Activated CD8-positive, alpha-beta memory T cell treated with anti-CD3 and anti-CD28 coated beads, Interleukin-2, amount 50 U/mL, for 48 hours (primary cell): Measurements from ENCODE around the gene TNP2.
"Not testable (repeated sequence)": the region's sequence is repeated elsewhere in the genome, so short reads cannot be mapped to it uniquely, and the experiment has no call there.

Experiments used
- DNase-seq: peaks from one replicate; pipeline ENCODE4 v3.0.0-alpha.2; 2020

Gene TNP2

DNA sequence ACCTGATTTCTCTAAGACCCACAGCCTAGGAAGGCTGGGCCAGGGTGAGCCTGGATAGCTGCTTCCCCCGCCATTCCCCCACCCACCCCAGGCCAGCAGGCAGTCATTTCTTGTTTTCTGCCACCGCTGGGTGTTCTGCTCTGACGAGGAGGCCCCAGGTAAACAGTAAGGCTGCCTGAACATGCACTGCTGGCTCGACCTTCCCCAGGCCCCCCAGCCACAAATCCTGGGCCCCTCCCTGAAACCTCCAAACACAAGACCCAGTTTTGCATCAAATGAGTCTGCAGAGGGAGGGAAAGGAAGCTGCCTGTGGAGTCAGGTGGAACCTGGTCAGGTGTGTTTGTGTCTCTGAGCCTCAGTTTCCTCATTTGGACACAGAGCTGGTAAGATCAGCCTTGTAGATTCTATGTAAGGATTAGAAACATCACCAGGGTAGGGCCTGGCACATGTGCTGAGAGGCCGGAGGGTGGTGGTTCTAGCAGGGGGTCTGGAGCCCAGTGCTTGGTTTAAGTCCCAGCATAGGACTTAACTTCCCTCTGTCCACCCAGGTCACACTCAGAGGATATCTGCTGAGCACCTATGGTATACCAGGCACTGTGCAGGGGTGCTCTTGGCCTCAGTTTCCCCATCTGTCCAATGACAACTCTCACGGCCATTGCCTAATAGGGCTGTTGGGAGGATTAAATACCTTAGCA is 30.9 kb upstream of the TNP2 start:
- no peak for DNase-seq

DNA sequence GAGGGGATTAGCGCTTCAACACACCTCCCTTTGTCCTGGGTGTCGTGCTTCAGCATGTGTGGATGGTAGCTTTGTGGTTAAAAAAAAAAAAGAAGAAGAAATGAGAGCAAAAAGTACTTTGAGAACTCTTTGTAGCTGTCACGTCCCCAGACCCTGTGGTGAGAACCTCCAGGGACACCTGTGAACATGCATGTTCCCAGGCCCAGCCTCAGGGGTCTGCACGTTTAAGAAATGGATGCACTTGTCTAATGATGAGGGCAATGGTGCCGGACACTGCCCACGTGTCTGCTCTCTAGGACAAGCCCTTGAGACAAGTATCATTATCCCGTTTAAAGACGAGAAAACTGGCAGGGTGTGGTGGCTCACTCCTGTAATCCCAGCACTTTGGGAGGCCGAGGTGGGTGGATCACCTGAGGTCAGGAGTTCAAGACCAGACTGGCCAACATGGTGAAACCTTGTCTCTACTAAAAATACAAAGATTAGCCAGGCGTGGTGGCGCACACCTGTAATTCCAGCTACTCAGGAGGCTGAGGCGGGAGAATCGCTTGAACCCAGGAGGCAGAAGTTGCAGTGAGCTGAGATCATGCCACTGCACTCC is 29.9 kb upstream of the TNP2 start:
- DNase-seq, result not testable (repeated sequence)

DNA sequence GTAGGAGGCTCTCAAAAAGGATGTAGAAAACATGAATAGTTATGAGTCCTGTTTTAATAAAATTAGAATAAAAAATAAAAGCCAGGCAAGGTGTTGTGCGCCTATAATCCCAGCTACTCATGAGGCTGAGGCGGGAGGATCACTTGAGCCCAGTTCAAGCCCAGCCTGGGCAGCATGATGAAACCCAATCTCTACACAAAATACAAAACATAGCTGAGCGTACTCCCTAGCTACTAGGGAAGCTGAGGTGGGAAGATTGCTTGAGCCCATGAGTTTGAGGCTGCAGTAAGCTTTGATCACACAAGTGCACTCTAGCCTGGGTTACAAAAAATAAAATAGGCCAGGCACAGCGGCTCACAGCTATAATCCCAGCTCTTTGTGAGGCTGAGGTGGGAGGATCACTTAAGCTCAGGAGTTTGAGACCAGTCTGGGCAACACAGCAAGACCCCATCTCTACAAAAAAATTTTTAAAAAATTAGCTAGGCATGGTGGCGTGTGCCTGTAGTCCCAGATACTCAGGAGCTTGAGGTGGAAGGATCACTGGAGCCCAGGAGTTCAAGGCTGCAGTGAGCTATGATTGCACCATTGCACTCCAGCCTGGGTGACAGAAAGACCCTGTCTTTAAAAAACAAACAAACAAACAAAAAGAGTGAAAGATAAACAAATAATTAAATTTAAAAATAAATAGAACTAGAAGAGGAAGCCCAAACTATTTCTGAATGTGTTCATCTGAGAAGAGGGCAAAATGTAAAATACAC is 29.2 kb upstream of the TNP2 start:
- no peak for DNase-seq

DNA sequence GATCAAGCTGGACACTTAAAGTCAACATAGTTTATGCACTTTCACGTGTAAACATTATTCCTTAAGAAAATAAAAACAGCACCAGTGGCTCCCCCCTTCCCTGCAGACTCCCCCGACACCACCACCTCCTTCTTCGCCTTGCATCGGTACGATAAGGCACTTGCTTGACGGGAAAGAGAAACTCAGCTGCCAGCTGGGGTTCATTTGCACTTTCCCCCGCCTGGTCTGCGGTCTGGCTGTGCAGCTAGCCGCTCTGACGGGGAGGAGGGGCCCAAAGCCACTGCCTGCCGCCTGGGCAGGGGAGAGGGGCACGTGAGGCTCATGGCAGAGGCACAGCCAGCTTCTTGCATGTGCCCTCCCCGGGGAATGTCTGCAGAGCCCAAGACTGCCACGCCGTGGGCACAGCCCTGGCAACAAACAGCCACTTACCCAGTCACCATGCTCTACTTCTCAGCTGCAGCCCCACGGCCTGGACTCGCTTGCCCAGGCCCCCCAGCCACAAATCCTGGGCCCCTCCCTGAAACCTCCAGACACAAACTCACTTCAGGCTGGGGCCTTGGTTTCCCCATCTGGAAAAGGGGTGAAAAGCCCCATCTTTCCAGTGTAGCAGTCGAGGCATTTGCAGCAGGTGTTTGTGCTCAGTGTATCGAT is 28.5 kb upstream of the TNP2 start:
- DNase-seq, result peak; percentile 81

DNA sequence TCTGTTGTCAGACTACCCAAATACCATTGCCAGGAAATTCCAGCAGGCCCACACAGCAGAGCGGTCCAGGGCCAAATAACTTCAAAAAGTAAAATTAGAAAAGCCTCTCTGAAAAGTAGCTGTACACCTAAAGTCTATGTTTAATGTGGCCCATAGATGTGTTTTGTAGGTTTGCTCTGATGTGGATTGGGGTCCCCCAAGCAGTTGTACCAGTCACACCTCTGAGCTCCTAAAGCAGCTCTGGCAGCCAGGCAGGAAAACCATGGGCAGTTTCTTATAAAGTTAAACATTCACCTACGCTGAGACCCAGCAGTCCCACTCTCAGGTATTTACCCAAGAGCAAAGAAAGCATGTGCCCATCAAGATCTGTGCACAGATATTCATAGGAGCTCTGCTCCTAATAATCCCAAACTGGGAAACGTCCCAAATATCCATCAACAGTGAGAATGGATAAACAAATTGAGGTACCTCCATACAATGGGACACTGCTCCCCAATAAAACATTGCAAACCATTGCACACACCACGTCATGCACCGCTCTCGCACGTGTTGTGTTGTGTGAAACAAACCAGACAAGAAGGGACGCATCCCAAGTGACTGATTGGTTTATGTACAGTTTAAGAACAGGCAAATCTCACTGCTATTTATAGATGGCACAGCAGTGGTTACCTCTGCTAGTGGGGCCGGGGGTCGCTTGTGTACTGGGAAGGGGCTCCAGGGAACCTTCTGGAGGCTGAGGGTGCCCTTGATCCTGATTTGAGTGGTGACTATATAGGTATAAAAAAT is 27.8 kb upstream of the TNP2 start:
- DNase-seq, result no peak

DNA sequence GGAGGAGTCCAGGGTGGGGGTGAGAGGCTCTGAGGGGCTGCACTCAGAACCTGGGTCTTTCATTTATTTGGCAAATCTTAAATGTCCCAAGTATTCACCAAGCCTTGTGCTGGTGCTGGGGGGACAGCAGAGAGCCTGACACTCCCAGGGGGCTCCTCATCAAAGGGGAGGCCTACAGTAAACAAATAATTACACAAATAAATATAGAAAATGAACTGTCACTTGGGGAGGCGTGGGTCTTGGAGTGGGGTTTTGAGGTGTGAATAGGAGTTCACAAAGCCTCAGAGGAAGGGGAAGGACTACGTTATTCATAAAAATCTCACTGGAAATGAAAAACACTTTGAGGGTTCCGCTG is 27.2 kb upstream of the TNP2 start:
- no peak for DNase-seq

DNA sequence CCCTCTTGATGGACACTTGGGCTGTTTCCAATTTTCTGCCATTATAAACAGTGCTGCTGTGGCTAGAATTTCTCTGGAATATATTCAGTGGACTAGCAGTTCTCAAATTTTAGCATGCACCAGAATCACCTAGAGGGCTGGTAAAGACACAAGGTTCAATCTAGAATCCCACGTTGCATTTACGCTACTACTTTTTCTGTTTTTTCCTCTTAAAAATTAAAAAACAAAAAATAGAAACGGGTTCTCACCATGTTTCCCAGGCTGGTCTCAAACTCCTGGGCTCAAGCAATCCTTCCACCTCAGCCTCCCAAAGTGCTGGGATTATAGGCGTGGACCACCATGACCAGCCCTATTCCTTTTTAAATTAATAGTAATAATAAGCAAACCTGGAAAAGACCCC is 26.5 kb upstream of the TNP2 start:
- no peak for DNase-seq

DNA sequence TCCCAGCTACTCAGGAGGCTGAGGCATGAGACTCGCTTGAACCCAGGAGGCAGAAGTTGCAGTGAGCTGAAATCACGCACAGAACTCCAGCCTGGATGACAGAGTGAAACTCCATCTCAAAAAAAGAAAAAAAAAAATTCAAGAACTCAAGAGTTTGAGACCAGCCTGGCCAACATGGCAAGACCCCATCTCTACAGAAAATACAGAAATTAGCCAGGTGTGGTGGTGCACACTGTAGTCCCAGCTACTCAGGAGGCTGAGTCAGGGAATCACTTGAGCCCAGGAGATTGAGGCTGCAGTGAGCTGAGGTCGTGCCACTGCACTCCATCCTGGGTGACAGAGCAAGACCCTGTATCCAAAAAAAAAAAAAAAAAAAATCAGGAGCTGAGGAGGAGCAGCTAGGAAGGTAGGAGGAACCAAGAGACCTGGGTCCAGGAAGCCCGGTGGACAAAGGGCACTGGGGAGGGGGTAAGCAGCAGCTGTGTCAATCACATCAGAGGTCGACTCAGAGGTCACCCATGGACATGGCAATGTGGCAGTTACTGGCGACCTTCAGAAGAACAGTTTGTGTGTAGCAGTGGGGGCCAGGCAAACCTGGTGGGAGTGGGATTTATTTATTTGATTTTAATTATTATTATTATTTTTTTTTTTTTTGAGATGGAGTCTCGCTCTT is 23.1 kb upstream of the TNP2 start:
- DNase-seq, result no peak

DNA sequence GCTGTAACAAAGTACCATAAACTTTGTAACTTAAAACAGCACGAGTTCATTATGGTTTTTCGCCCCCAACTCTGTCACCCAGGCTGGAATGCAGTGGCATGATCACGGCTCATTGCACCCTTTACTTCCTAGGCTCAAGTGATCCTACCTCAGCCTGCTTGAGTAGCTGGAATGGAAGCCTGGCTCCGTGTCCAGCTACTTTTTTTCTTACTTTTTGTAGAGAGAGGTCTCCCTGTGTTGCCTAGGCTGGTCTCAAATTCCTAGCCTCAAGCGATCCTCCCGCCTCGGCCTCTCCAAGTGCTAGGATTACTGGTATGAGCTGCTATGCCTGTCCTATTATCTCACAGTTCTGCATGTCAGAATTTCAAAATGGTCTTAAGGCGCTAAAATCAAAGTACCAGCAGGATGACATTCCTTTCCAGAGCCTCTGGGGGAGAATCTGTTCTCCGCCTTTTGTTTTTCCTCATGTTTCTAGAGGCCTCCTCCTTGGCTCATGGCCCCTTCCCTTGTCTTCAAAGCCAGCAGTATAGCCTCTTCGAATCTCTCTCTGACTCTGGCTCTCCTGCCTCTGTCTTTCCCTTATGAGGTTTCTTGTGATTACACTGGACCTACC is 22.1 kb upstream of the TNP2 start:
- DNase-seq, result no peak

DNA sequence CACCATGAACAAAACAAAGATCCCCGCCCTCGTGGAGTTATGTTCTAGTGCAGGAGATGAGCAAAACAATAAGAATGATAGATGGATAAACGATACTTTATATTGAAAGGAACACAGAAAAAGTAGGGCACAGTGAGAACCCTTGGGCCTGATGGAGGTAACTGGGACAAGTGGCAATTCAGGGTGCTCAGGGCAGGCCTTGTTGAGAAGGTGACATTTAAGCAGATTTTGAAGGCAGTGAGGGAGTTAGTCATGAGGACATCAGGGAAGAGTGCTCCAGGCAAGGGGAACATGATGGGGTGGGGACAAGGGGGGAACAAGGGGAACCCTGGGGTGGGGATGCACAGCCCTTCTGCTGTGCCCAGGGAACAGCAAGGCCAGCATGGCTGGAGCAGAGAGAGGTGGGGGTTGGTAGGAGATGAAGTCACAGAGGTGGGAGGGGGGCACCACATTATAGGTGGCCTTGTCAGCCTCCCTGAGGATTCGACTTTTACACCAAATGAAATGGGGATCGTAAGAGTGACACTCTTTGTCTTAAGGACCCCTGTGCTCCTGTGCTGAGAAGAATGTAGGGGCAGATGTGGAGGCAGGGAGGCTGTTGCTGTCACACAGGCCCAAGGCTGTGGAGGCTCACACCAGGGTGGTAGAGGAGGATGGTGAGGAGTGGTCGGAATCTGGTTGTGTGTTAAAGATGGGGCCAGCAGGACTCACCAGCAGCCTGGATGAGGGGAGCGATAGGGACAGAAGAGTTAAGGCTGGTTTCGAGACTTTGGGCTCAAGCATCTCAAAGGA is 21.2 kb upstream of the TNP2 start:
- DNase-seq, result no peak

DNA sequence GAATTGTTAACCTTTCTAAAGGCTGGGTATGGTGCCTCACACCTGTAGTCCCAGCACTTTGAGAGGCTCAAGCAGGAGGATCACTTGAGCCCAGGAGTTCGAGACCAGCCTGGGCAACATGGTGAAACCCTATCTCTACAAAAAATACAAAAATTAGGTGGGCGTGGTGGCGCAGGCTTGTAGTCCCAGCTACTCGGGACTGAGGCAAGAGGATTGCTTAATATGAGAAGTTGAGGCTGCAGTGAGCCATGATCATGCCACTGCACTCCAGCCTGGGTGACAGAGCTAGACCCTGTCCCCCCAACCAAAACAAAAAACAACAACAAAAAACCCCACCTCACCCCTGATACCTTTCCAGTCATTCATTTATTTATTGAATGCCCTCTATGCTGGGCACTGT is 20.6 kb upstream of the TNP2 start:
- not testable (repeated sequence) for DNase-seq

DNA sequence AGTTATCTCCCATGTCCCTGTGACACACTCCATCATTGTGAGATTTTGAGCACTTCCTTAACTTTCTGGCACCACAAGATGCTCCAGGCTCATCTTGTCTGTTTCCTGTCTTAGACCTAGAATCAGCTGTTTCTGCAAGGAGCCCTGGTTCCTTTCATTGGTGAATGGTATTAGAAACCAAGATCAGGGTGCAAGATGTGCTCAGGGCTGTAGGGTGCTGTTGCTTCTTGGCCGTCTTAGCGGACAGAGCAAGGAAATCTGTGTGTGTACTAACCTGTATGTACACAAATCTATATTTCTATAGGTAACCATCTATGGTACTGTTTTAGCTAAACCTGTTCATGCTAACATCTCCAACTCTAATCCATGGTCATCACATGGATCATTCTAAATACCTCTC is 20.1 kb upstream of the TNP2 start:
- no peak for DNase-seq

DNA sequence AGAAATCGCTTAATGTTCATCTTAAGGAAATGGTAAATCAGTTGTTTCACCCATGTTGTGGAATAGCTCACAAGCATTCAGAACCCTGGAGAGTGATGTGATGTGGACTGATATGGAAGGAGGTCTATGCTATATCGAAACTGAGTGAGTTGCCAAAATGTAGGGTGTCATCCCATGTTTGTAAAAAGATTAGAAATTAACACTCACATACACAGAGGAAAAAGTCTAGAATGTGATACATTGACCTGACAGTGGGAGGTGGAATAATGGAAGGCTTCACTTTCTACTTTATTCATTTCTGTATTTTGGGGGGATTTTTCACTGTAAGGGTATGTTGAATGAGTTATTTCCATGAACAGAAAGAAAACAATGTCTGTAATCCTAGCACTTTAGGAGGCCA is 16.7 kb upstream of the TNP2 start:
- no peak for DNase-seq

DNA sequence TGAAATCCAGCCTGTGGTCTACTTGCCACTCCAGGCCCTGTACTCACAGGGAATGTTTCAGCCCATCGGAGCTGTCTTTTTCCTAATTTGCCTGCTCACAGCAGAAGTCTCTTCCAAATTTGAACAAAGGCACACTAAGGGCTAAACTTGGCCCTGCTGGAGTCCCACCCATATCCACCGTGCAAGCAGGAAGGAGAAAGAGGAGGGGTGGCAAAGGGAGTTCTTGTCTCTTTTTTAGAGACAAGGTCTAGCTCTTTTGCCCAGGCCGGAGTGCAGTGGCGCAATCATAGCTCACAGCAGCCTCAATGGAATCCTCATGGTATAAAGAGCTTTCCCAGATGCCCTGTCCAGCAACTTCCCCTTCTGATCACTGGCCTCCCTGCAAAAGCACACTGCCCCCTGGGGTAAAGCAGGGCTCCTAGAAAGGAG is 14.7 kb upstream of the TNP2 start:
- DNase-seq, result no peak

DNA sequence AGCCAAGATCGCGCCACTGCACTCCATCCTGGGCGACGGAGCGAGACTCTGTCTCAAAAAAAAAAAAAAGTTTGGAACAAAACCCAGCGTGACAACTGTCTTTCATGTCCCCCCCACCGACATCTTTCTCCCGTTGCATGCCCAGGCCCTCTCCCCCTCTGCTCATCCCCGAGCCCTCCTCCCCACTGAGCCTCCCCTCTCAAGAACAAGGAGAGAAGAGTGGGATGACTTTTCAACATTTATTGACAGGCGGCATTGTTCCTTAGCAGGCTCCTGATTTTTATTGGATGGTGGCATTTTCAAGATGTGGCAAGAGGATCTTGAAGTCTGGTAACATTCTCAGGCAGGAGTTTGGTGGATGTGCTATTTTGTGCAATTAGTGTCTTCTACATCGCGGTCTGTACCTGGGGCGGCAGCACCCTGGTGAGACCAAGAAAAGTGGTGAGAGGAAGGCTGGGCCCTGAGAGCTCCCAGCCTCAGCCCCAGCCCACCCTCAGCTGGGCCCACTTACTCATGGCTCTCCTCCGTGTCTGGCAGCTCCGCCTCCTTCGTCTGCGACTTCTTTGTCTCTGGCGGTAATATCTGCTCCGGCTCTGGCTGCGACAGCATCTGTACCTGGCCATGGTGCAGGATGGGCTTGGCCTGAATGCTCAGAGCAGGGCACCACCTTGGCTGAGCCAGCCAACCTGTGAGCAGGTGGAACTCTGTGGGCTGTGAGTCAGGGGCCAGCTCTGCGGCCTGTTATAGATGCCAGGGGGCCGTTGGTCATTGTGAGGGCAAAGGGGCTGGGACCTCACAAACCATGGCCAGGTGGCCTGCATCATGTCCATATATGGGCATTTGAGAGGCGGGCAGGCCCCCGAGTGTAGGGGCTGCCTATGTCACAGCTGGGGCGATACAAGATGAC is 11.7 kb upstream of the TNP2 start, which contains the start of gene PRM1:
PRM1 (minus strand) TSS at position 715 of the 907 bp plus-strand sequence; CDS start at position 623, 92 bp downstream.
- DNase-seq, result no peak

DNA sequence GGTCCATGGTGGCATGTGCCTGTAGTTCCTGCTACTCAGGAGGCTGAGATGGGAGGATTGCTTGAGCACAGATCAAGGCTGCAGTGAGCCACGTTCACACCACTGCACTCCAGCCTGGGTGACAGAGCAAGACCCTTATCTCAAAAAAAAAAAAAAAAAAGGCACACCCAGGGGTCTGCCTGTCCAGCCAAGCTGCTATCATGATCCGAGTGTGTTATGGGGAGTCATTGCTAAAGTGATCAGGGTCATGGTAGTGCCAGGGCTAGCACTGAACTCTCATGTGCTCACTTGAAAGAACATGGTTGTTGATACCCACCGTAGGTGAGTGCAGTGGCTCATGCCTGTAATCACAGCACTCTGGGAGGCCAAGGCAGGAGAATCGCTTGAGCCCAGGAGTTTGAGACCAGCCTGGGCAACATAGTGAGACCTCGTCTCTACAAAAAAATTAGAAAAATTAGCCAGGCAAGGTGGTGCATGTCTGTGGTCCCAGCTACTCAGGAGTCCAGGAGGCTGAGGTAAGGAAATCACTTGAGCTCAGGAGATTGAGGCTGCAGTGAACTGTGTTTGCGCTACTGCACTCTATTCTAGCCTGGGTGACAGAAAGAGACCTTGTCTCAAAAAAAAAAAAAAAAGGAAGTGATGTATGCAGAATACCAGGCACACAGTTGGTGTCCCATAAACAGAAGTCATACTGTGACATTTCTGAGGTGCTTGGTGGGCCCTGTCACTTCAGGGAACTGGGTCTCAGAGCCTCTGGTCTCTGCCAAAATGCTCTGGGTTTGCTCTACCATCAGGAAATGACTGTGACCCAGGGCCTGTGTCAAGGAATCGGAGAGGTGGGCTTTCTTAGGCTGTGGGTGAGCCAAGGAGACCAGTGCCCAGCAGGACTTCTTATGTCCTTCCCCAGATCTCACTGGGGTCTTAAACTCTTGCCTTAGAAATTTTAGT is 9.8 kb upstream of the TNP2 start:
- DNase-seq, result no peak

DNA sequence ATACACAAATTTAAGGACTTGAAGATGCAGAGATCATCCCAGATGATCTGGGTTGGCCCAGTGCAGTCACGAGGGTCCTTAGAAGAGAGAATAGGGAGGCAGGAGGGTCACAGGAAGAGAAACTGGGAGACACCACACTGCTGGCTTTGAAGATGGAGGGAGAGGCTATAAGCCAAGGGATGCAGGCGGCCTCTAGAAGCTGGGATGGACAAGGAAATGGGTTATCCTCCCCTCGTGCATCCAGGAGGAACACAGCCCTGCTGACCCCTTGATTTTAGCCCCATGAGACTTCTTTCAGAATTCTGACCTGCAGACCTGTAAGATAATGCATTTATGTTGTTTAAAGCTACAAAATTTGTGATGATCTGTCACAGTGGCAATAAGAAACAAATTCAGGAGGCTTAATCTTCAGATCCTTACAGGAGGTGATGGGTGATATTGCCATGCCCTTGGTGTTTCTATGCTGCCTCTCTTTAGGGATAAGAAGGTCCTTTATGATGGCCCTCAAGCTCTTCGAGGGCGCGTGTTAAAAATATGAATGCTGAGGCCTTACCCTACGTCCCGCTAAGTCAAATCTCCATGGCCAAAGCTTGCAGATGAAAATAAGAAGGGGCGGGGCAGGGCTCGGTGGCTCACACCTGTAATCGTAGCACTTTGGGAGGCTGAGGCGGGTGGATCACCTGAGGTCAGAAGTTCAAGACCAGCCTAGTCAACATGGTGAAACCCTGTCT is 8.6 kb upstream of the TNP2 start:
- no peak for DNase-seq
